Activated CD8-positive, alpha-beta T cell treated with anti-CD3 and anti-CD28 coated beads for 36 hours (primary cell): Measurements from ENCODE around the gene TRAPPC3. TPM values are rescaled to one million over a fixed set of nuclear protein-coding genes. Genes with fewer than 3 reads are reported as not detected.

Experiments
- ATAC-seq: fragments of 200-7000 bp; cut with Tn5 transposase; one replicate; pipeline ENCODE4 v1.10.0; 2021; ENCODE audit warnings: mild to moderate bottlenecking, moderate library complexity
- CTCF ChIA-PET: fragments of 350-600 bp; sonication (Branson Sonifier 250); formaldehyde crosslinking; loops from one replicate; lab custom pipeline; 2021; ENCODE audit warnings: antibody characterized with exemption; lab: Charles Lee
- POLR2A ChIA-PET: fragments of 350-600 bp; sonication (Branson Sonifier 250); formaldehyde crosslinking; loops from one replicate; lab custom pipeline; 2021; ENCODE audit warnings: antibody characterized with exemption; lab: Charles Lee
- DNase-seq: peaks from one replicate; pipeline ENCODE4 v3.0.0-alpha.2; 2020
- H3K27ac Mint-ChIP-seq: one replicate; pipeline ENCODE4 v1.8.0; 2021; ENCODE audit warnings: mild to moderate bottlenecking, mixed read lengths
- H3K27me3 Mint-ChIP-seq: one replicate; pipeline ENCODE4 v1.8.0; 2021; ENCODE audit warnings: mixed read lengths
- H3K36me3 Mint-ChIP-seq: one replicate; pipeline ENCODE4 v1.8.0; 2021; ENCODE audit warnings: low read depth, mixed read lengths
- H3K4me1 Mint-ChIP-seq: one replicate; pipeline ENCODE4 v1.8.0; 2021; ENCODE audit warnings: low read depth, mixed read lengths
- H3K4me3 Mint-ChIP-seq: one replicate; pipeline ENCODE4 v1.8.0; 2021; ENCODE audit warnings: mild to moderate bottlenecking, moderate library complexity, mixed read lengths
- H3K9me3 Mint-ChIP-seq: one replicate; pipeline ENCODE4 v1.8.0; 2021; ENCODE audit warnings: mixed read lengths
- intact Hi-C: fragments of 100-400 bp; cut with micrococcal nuclease; formaldehyde crosslinking; loops from one replicate; pipeline ENCODE4 v1.10.0; 2022
- total RNA-seq, 2 experiments: library from RNA; stranded (reverse); gene quantifications; one replicate each; pipeline ENCODE4 v1.2.3, GENCODE V29; 2021
- TF ChIP-seq, protein P1 (sequence below): fragments of 200-600 bp; IDR thresholded peaks from one replicate; pipeline ENCODE4 v1.8.0; 2022; ENCODE audit warnings: antibody characterized with exemption, mild to moderate bottlenecking

Gene TRAPPC3
- total RNA-seq, 2 experiments from 2014 or later: 47.9 to 48.4 TPM

DNA sequence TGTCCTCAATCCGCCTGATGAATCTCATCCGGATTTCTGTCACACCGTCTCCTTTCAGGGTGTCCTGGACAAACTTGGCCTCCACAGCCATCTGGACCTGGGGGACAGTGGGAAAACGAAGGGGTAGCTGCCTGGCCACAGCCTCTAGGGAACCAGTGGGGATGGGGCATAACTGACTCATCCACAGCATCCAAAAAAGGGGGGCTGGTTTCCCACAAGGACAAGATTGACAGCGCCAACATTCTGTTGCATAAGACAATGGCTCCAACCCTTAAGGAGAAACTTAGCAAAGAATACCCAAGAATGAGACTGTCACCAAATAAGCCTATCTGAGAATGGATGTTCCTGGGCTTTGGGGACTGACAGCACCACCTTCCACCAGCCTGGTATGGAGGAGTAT is 12.1 kb downstream of the TRAPPC3 start:
- Mint-ChIP-seq H3K4me1 (peaks cover 20% of the 10 kb centered on the region), H3K4me3 (no peak overlapping the region), H3K9me3 (no peaks in the 10 kb centered on the region), H3K27ac (no peak overlapping the region), H3K36me3 (peaks cover 8% of the 10 kb centered on the region), H3K27me3 (no peaks in the 10 kb centered on the region)
- ATAC-seq (no peak), DNase-seq (no peak)
- CTCF ChIA-PET: interaction anchor here (6.3 kb wide), 1 partner anchor 36 kb away, joined by 86 read pairs; no protein-coding TSS in a partner anchor
- POLR2A ChIA-PET: no interaction called here
- TF ChIP-seq, protein P1, sequence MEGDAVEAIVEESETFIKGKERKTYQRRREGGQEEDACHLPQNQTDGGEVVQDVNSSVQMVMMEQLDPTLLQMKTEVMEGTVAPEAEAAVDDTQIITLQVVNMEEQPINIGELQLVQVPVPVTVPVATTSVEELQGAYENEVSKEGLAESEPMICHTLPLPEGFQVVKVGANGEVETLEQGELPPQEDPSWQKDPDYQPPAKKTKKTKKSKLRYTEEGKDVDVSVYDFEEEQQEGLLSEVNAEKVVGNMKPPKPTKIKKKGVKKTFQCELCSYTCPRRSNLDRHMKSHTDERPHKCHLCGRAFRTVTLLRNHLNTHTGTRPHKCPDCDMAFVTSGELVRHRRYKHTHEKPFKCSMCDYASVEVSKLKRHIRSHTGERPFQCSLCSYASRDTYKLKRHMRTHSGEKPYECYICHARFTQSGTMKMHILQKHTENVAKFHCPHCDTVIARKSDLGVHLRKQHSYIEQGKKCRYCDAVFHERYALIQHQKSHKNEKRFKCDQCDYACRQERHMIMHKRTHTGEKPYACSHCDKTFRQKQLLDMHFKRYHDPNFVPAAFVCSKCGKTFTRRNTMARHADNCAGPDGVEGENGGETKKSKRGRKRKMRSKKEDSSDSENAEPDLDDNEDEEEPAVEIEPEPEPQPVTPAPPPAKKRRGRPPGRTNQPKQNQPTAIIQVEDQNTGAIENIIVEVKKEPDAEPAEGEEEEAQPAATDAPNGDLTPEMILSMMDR: no peak
- intact Hi-C loops: no loop called here

DNA sequence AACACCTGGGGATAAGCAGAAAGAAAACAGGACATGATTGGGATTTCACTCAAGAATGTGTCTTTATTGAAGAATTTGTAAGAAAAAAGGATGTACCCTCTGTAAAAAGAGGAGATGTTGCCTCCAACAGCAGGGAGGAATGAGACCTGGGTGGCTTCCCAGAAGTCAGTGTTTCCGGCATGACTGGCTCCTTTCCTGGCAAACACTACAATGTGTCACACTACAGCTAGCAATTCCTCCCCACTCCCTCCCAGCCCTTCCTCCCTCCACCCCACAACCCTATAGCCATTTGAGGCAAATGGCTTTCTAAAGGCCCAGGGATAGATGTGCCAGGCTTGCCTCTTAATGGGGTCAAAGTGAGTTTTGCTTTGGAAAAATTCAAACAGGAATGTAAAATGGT is 12.8 kb downstream of the TRAPPC3 start:
- intact Hi-C loops: no loop called here
- H3K27ac Mint-ChIP-seq: peak overlapping the region; percentile 41
- H3K4me3 Mint-ChIP-seq: no peak overlapping the region
- H3K27me3 Mint-ChIP-seq: no peaks in the 10 kb centered on the region
- peaks cover 17% of the 10 kb centered on the region for H3K4me1 Mint-ChIP-seq
- H3K9me3 Mint-ChIP-seq: no peaks in the 10 kb centered on the region
- ChIA-PET CTCF (interaction anchor here (2.4 to 6.3 kb wide), 4 partner anchors 8 to 52 kb away, joined by 12 to 86 read pairs (median 42); no protein-coding TSS in a partner anchor), POLR2A (interaction anchor here (0.7 kb wide), 1 partner anchor 12 kb away, joined by 3 read pairs; the partner anchor contains the start of gene TRAPPC3)
- DNase-seq: no peak
- peaks cover 7% of the 10 kb centered on the region for H3K36me3 Mint-ChIP-seq
- TF ChIP-seq, protein P1: no peak
- no peak for ATAC-seq

DNA sequence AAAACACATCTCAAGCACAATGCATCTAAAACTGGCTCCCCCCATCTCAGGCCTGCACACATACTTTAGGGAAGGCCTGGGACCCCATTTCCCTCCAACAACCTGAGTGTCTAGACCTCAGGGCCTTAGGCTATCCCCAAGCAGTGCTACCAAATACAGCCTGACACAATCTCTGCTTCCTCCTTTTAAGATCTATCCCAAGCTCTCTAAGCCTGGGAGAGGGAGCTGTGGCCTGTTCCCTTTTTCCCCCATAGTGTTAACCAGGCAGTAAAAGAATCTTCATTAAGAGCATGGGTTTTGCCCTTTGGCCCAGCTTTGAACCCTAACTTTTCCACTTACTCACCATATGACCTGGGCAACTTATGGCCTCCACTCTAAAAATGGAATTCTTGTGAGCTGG is 13.5 kb downstream of the TRAPPC3 start:
- H3K27ac Mint-ChIP-seq: no peak overlapping the region
- intact Hi-C loops: loop anchor here (2.0 kb wide), 1 partner anchor 35 kb away; no protein-coding TSS in a partner anchor
- DNase-seq (no peak), ATAC-seq (no peak)
- no peaks in the 10 kb centered on the region for H3K9me3 Mint-ChIP-seq
- H3K4me1 Mint-ChIP-seq: peaks cover 9% of the 10 kb centered on the region
- H3K27me3 Mint-ChIP-seq: no peaks in the 10 kb centered on the region
- ChIA-PET POLR2A (interaction anchor here (0.6 to 2.4 kb wide), 4 partner anchors 13 to 263 kb away, joined by 3 to 8 read pairs (median 3); partner anchors contain the start of gene TRAPPC3), CTCF (interaction anchor here (0.9 to 6.3 kb wide), 17 partner anchors 9 to 230 kb away, joined by 3 to 86 read pairs (median 7); partner anchors contain the start of genes ADPRS and EVA1B)
- no peak overlapping the region for H3K4me3 Mint-ChIP-seq
- TF ChIP-seq, protein P1: no peak
- peaks cover 7% of the 10 kb centered on the region for H3K36me3 Mint-ChIP-seq

DNA sequence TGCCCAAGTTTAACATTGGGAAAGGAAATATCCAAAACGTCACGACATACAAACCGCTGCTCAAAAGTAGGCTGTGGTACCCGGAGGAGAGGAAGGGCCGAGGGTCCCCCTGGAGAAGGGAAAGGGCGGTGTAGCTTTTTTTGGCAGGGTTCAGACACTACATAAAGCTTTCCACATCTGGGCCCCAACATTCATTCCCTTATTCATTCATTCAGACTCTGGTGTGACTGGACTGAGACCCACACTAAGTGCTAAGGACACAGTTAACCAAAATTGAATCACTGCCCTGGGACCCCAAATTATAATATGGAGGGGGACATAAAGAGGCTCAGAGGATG is 14.0 kb downstream of the TRAPPC3 start:
- H3K4me1 Mint-ChIP-seq: peaks cover 4% of the 10 kb centered on the region
- DNase-seq (no peak), ATAC-seq (no peak)
- no peaks in the 10 kb centered on the region for H3K9me3 Mint-ChIP-seq
- ChIA-PET POLR2A (interaction anchor here (0.6 to 2.4 kb wide), 3 partner anchors 35 to 263 kb away, joined by 3 to 8 read pairs (median 3); no protein-coding TSS in a partner anchor), CTCF (interaction anchor here (0.6 to 6.3 kb wide), 36 partner anchors 9 to 243 kb away, joined by 3 to 86 read pairs (median 4); partner anchors contain the start of genes ADPRS, AGO3, EVA1B and TRAPPC3)
- no peak overlapping the region for H3K4me3 Mint-ChIP-seq
- H3K27me3 Mint-ChIP-seq: no peaks in the 10 kb centered on the region
- TF ChIP-seq, protein P1: no peak
- intact Hi-C loops: loop anchor here (2.0 kb wide), 1 partner anchor 34 kb away; no protein-coding TSS in a partner anchor
- peak overlapping the region; percentile 28 for H3K27ac Mint-ChIP-seq
- H3K36me3 Mint-ChIP-seq: peaks cover 7% of the 10 kb centered on the region
